Measurements from ENCODE around the gene FGF14. TPM values are rescaled to one million over a fixed set of nuclear protein-coding genes. Genes with fewer than 3 reads are reported as not detected.
"Not testable (repeated sequence)": the region's sequence is repeated elsewhere in the genome, so short reads cannot be mapped to it uniquely, and the experiment has no call there.

Gene FGF14
- total RNA-seq, 2 experiments from 2014 or later: not detected

DNA sequence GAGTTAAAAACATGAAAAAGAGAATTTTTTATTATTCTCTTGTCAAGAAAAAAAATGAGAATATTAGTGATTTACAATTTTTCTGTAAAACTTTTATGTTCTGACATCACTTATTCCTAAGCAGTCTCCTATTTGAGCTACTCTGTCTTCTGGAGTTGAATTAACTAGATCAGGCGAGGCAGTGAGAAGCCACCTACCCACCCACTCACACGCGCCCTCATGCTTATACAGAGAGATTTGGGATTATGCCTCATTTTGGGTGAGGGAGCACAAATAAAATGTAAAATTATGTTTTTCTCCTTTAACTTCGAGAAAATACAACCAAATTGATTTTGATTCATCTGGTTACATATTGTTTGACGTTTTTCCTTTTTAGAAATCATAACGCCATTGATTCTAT is 524.9 kb downstream of the FGF14 start:
- Mint-ChIP-seq H3K36me3 (no peaks in the 10 kb centered on the region), H3K27ac (no peak overlapping the region), H3K27me3 (no peaks in the 10 kb centered on the region), H3K4me1 (no peaks in the 10 kb centered on the region), H3K9me3 (ENCODE audit: low read depth) (no peaks in the 10 kb centered on the region), H3K4me3 (no peak overlapping the region)
- ATAC-seq: no peak
- DNase-seq: no peak
- CTCF ChIA-PET: no interaction called here

DNA sequence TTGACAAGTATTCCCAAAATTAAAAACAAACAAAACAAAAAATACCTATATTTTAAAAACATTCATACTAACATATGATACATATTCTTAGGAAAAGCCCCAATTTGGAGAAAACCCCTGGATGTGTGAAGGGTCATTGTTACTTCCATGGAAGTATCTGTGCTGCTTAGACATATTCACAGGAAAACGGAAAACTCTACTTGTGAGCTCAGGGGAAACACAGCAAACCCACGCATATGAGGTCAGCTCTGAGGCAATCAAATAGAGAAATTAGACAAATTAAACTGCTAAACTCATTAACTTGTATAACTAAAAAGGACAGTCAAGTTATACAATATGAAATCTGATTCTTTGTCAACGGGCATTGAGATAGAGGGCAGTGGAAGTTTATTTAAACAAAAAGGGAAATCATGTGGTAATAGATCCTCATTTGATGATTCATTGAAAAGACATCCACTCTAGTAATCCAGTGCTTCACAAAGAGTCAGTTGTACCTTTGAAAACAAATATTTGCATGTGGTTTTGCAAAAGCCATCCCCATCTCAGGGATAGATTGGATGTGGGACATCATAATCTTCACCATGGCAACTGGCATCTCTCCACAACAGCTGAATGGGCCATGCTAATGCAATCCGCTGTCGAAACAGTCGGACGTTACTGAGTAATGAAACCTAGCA is 526.0 kb downstream of the FGF14 start:
- no peak overlapping the region for H3K4me3 Mint-ChIP-seq
- CTCF ChIA-PET: no interaction called here
- ATAC-seq: no peak
- no peaks in the 10 kb centered on the region for H3K36me3 Mint-ChIP-seq
- H3K9me3 Mint-ChIP-seq (ENCODE audit: low read depth): no peaks in the 10 kb centered on the region
- DNase-seq: no peak
- no peaks in the 10 kb centered on the region for H3K27me3 Mint-ChIP-seq
- H3K4me1 Mint-ChIP-seq: no peaks in the 10 kb centered on the region
- no peak overlapping the region for H3K27ac Mint-ChIP-seq

DNA sequence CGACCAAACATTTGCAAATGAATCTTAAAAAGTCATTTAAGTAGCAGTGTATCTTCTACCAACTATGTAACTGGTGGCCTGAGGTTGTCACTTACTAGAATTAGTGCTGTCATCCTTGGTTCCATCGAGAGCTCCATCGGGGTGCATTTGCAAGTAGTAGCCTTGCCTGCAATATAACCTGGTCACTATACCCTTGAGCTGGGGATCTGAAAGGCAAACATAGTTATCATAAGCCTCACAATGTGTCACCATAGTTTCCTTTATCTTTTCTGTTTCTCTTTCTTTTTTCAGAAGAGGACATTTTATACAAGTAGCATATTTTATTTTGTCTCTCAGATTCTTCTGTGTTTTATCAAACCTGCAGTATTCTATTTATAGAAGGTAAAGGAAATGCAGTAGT is 526.8 kb downstream of the FGF14 start:
- H3K36me3 Mint-ChIP-seq: no peaks in the 10 kb centered on the region
- CTCF ChIA-PET: no interaction called here

GRCh38 chr13:101869553-101869952 is 532.3 kb downstream of the FGF14 start:
- Mint-ChIP-seq H3K4me3 (no peak overlapping the region), H3K27ac (no peak overlapping the region), H3K36me3 (no peaks in the 10 kb centered on the region), H3K4me1 (no peaks in the 10 kb centered on the region), H3K9me3 (ENCODE audit: low read depth) (no peaks in the 10 kb centered on the region), H3K27me3 (no peaks in the 10 kb centered on the region)
- no peak for ATAC-seq
- DNase-seq: no peak
- CTCF ChIA-PET: no interaction called here

More for the DNA sequence above, 526.8 kb downstream of the FGF14 start:
- H3K9me3 Mint-ChIP-seq (ENCODE audit: low read depth): no peaks in the 10 kb centered on the region
- no peak overlapping the region for H3K4me3 Mint-ChIP-seq
- H3K4me1 Mint-ChIP-seq: no peaks in the 10 kb centered on the region
- H3K27me3 Mint-ChIP-seq: no peaks in the 10 kb centered on the region
- ATAC-seq (no peak), DNase-seq (no peak)
- H3K27ac Mint-ChIP-seq: no peak overlapping the region

GRCh38 chr13:101868585-101869469 is 533.0 kb downstream of the FGF14 start:
- no peak for ATAC-seq
- H3K27me3 Mint-ChIP-seq: no peaks in the 10 kb centered on the region
- no peak for DNase-seq
- no peak overlapping the region for H3K27ac Mint-ChIP-seq
- H3K4me1 Mint-ChIP-seq: no peaks in the 10 kb centered on the region
- H3K4me3 Mint-ChIP-seq: no peak overlapping the region
- CTCF ChIA-PET: no interaction called here
- no peaks in the 10 kb centered on the region for H3K36me3 Mint-ChIP-seq
- no peaks in the 10 kb centered on the region for H3K9me3 Mint-ChIP-seq (ENCODE audit: low read depth)

- no peaks in the 10 kb centered on the region for H3K36me3 Mint-ChIP-seq
- no peaks in the 10 kb centered on the region for H3K4me1 Mint-ChIP-seq
- H3K27me3 Mint-ChIP-seq: no peaks in the 10 kb centered on the region
- H3K4me3 Mint-ChIP-seq: no peak overlapping the region
- H3K9me3 Mint-ChIP-seq (ENCODE audit: low read depth): no peaks in the 10 kb centered on the region
- H3K27ac Mint-ChIP-seq: no peak overlapping the region
- ATAC-seq (no peak), DNase-seq (no peak)
- CTCF ChIA-PET: no interaction called here
Observed at GRCh38 chr13:101866889-101867581, 534.8 kb downstream of the FGF14 start.

DNA sequence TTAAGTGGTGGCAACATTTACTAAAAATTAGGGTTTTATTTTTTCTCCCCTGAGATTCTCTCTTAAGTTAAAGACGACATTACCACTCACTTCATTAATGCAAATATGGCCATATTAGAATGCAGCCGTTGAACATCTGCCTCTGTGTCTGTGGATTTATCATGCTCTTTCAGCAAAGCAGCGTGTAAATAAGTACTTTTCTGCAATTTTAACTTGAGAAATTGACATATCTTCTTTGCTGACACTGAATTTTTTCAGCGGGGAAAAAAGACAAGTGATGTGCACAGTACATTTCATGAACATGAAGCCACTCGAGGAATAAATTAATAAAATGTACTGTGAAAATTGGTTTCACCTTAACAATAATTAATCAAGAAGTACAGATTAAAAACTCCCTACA is 543.0 kb downstream of the FGF14 start:
- Mint-ChIP-seq H3K4me3 (no peak overlapping the region), H3K27me3 (no peaks in the 10 kb centered on the region), H3K9me3 (ENCODE audit: low read depth) (no peaks in the 10 kb centered on the region), H3K4me1 (no peaks in the 10 kb centered on the region), H3K36me3 (no peaks in the 10 kb centered on the region), H3K27ac (no peak overlapping the region)
- ATAC-seq (no peak), DNase-seq (no peak)
- CTCF ChIA-PET: no interaction called here

- H3K36me3 Mint-ChIP-seq: no peaks in the 10 kb centered on the region
- no peak overlapping the region for H3K4me3 Mint-ChIP-seq
- no peak for ATAC-seq
- CTCF ChIA-PET: no interaction called here
- no peak for DNase-seq
- H3K9me3 Mint-ChIP-seq (ENCODE audit: low read depth): no peaks in the 10 kb centered on the region
- H3K27ac Mint-ChIP-seq: no peak overlapping the region
- H3K4me1 Mint-ChIP-seq: no peaks in the 10 kb centered on the region
- no peaks in the 10 kb centered on the region for H3K27me3 Mint-ChIP-seq
Observed at GRCh38 chr13:101846701-101847100, 555.1 kb downstream of the FGF14 start.

DNA sequence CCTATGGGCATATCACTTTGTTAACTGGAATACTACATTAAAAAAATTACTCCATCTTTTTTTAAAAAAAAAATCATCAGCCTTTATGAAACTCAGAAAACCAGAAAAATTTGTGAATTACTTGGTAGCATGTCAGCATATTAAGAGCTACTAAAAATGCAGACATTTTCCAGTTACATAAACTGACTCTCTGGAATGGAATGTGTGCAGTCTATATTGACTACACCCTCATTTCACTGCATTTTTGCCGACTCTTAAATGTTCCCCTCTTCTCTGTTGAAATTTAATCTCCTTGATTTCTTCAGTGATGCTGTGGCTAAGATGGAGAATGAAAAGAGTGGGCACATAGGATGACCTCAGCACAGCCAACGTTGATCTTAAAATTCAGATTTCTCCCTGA is 555.6 kb downstream of the FGF14 start:
- no peak overlapping the region for H3K4me3 Mint-ChIP-seq
- H3K36me3 Mint-ChIP-seq: no peaks in the 10 kb centered on the region
- CTCF ChIA-PET: no interaction called here

GRCh38 chr13:101845245-101846020 is 556.4 kb downstream of the FGF14 start:
- H3K27me3 Mint-ChIP-seq: no peaks in the 10 kb centered on the region
- CTCF ChIA-PET: no interaction called here
- DNase-seq (no peak), ATAC-seq (no peak)
- no peak overlapping the region for H3K4me3 Mint-ChIP-seq
- no peak overlapping the region for H3K27ac Mint-ChIP-seq
- H3K36me3 Mint-ChIP-seq: no peaks in the 10 kb centered on the region
- H3K4me1 Mint-ChIP-seq: no peaks in the 10 kb centered on the region
- no peaks in the 10 kb centered on the region for H3K9me3 Mint-ChIP-seq (ENCODE audit: low read depth)

More for the DNA sequence above, 555.6 kb downstream of the FGF14 start:
- Mint-ChIP-seq H3K27me3 (no peaks in the 10 kb centered on the region), H3K9me3 (ENCODE audit: low read depth) (no peaks in the 10 kb centered on the region), H3K4me1 (no peaks in the 10 kb centered on the region), H3K27ac (no peak overlapping the region)
- DNase-seq (no peak), ATAC-seq (no peak)

- CTCF ChIA-PET: no interaction called here
- no peaks in the 10 kb centered on the region for H3K36me3 Mint-ChIP-seq
Observed at GRCh38 chr13:101841698-101842097, 560.1 kb downstream of the FGF14 start.

GRCh38 chr13:101838323-101838722 is 563.5 kb downstream of the FGF14 start:
- peaks cover 2% of the 10 kb centered on the region for H3K27me3 Mint-ChIP-seq
- no peaks in the 10 kb centered on the region for H3K4me1 Mint-ChIP-seq
- no peaks in the 10 kb centered on the region for H3K36me3 Mint-ChIP-seq
- no peaks in the 10 kb centered on the region for H3K9me3 Mint-ChIP-seq (ENCODE audit: low read depth)
- ATAC-seq (no peak), DNase-seq (no peak)
- H3K4me3 Mint-ChIP-seq: no peak overlapping the region
- H3K27ac Mint-ChIP-seq: no peak overlapping the region
- CTCF ChIA-PET: no interaction called here

More at GRCh38 chr13:101841698-101842097, 560.1 kb downstream of the FGF14 start:
- no peak overlapping the region for H3K27ac Mint-ChIP-seq
- H3K4me3 Mint-ChIP-seq: no peak overlapping the region
- ATAC-seq (no peak), DNase-seq (no peak)
- no peaks in the 10 kb centered on the region for H3K4me1 Mint-ChIP-seq
- H3K27me3 Mint-ChIP-seq: no peaks in the 10 kb centered on the region
- H3K9me3 Mint-ChIP-seq (ENCODE audit: low read depth): no peaks in the 10 kb centered on the region

DNA sequence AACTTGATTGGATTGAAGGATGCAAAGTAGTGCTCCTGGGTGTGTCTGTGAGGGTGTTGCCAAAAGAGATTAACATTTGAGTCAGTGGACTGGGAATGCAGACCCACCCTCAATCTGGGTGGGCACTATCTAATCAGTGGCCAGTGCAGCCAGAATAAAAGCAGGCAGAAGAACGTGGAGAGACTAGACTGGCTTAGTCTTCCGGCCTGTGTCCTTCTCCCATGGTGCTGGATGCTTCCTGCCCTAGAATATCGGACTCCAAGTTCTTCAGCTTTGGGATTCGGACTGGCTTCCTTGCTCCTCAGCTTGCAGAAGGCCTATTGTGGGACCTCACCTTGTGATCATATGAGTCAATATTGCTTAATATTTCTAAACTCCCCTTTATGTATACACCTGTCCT is 564.1 kb downstream of the FGF14 start:
- ATAC-seq; DNase-seq; H3K4me1 Mint-ChIP-seq; H3K9me3 Mint-ChIP-seq (ENCODE audit: low read depth); H3K36me3 Mint-ChIP-seq; H3K27me3 Mint-ChIP-seq; H3K27ac Mint-ChIP-seq; CTCF ChIA-PET; H3K4me3 Mint-ChIP-seq: not testable (repeated sequence)
